A549 (cell line): ENCODE data around the gene KRTAP3-3. TPM values are rescaled to one million over a fixed set of nuclear protein-coding genes. Genes with fewer than 3 reads are reported as not detected.

ENCODE experiments used
- ATAC-seq, 2 experiments: fragments of 200-7000 bp in 1 of 2; fragments of >200 bp in 1 of 2; cut with Nextera tagmentation in 1 of 2; cut with Tn5 transposase in 1 of 2; 3 replicates each; pipeline versions ENCODE4 v1.8.0 to v1.9.1; 2018 to 2020; ENCODE audit warnings: mild to moderate bottlenecking in 1 of 2, moderate library complexity in 1 of 2
- CTCF ChIA-PET: fragments of 300-600 bp; sonication (Branson Sonifier 250); formaldehyde crosslinking; extraction: SDS; loops from one replicate; lab custom pipeline; 2021; ENCODE audit warnings: antibody characterized with exemption, inconsistent platforms; lab: Yijun Ruan, JAX
- POLR2A ChIA-PET: fragments of 350-600 bp; formaldehyde crosslinking; extraction: SDS; loops from one replicate; lab custom pipeline; 2021; ENCODE audit warnings: antibody characterized with exemption, inconsistent platforms; lab: Yijun Ruan, JAX
- DNase-seq, 2 experiments: peaks; one replicate each; pipeline versions ENCODE4 v3.0.0 to v3.0.0-alpha.2; 2011 to 2016; ENCODE audit warnings: low read depth in 1 of 2, low spot score in 1 of 2
- FAIRE-seq: peaks from 2 replicates; lab custom pipeline; 2011; peaks lifted over from hg19 to GRCh38; lab: Jason Lieb, UNC
- H3K27ac ChIP-seq, 2 experiments: fragments of >200 bp; sonication (Bioruptor Twin); formaldehyde crosslinking; 3 replicates each; pipeline ENCODE4 v1.5.1; 2016 to 2017
- H3K4me1 ChIP-seq: fragments of >200 bp; sonication (Bioruptor Twin); formaldehyde crosslinking; 3 replicates; pipeline ENCODE4 v1.6.1; 2016
- H3K4me2 ChIP-seq: fragments of >200 bp; sonication (Bioruptor Twin); formaldehyde crosslinking; 3 replicates; pipeline ENCODE4 v1.6.1; 2016
- H3K4me3 ChIP-seq: fragments of >200 bp; sonication (Bioruptor Twin); formaldehyde crosslinking; 3 replicates; pipeline ENCODE4 v1.5.1; 2016
- H3K9me3 ChIP-seq: fragments of >200 bp; sonication (Bioruptor Twin); formaldehyde crosslinking; 3 replicates; pipeline ENCODE4 v1.6.1; 2016
- ATOH8 ChIP-seq: fragments of 250-450 bp; sonication (Bioruptor Pico); IDR thresholded peaks from 2 replicates; pipeline ENCODE4 v1.5.0; 2020; ENCODE audit warnings: low read depth, mild to moderate bottlenecking, moderate library complexity
- BHLHE40 ChIP-seq: IDR thresholded peaks from 2 replicates; pipeline ENCODE4 v1.6.1; 2012; ENCODE audit warnings: low read depth, low read length, inconsistent platforms
- CHD2 ChIP-seq: fragments of 150-350 bp; IDR thresholded peaks from 2 replicates; pipeline ENCODE4 v1.6.1; 2014; ENCODE audit warnings: low read length; ENCODE audit not compliant: partially characterized antibody
- CHD4 ChIP-seq: fragments of 200-600 bp; sonication (generic); IDR thresholded peaks from 2 replicates; pipeline ENCODE4 v1.6.1; 2016; ENCODE audit warnings: antibody characterized with exemption, mild to moderate bottlenecking, borderline replicate concordance
- CTCF ChIP-seq: fragments of >200 bp; sonication (Bioruptor Twin); formaldehyde crosslinking; IDR thresholded peaks from 3 replicates; pipeline ENCODE4 v1.5.1; 2016
- EHMT2 ChIP-seq: fragments of 200-600 bp; sonication (generic); IDR thresholded peaks from 2 replicates; pipeline ENCODE4 v1.6.1; 2016; ENCODE audit warnings: antibody characterized with exemption, low read depth, mild to moderate bottlenecking, moderate library complexity
- EP300 ChIP-seq, 2 experiments: fragments of >200 bp; sonication (Bioruptor Twin); formaldehyde crosslinking; IDR thresholded peaks; 2 replicates in 1 of 2; 3 replicates in 1 of 2; pipeline ENCODE4 v1.6.1; 2016 to 2017
- FOSB ChIP-seq: fragments of 250-450 bp; sonication (Bioruptor Pico); IDR thresholded peaks from 2 replicates; pipeline ENCODE4 v1.5.0; 2020; ENCODE audit warnings: mild to moderate bottlenecking, moderate library complexity
- HES2 ChIP-seq: fragments of >200 bp; sonication (Bioruptor Twin); formaldehyde crosslinking; IDR thresholded peaks from 2 replicates; pipeline ENCODE4 v1.6.1; 2016
- HMGXB4 ChIP-seq: fragments of 250-450 bp; sonication (Bioruptor Pico); IDR thresholded peaks from 2 replicates; pipeline ENCODE4 v1.5.0; 2021; ENCODE audit warnings: mild to moderate bottlenecking, moderate library complexity, borderline replicate concordance
- JUNB ChIP-seq: fragments of >200 bp; sonication (Bioruptor Twin); formaldehyde crosslinking; IDR thresholded peaks from 2 replicates; pipeline ENCODE4 v1.6.1; 2016
- MAFK ChIP-seq: fragments of 450-650 bp; IDR thresholded peaks from 2 replicates; pipeline ENCODE4 v1.6.1; 2014; ENCODE audit not compliant: partially characterized antibody
- NFE2L2 ChIP-seq: fragments of 150-350 bp; conservative IDR thresholded peaks from 2 replicates; pipeline ENCODE4 v1.6.1; 2014; ENCODE audit warnings: low read length
- PHF8 ChIP-seq: fragments of 200-600 bp; sonication (generic); IDR thresholded peaks from 2 replicates; pipeline ENCODE4 v1.6.1; 2016; ENCODE audit warnings: low read depth, mild to moderate bottlenecking, antibody characterized with exemption, moderate library complexity, borderline replicate concordance
- RARB ChIP-seq: fragments of 250-450 bp; sonication (Bioruptor Pico); IDR thresholded peaks from 2 replicates; pipeline ENCODE4 v1.8.0; 2021; ENCODE audit warnings: mild to moderate bottlenecking, moderate library complexity
- RCOR1 ChIP-seq: fragments of 150-350 bp; IDR thresholded peaks from 2 replicates; pipeline ENCODE4 v1.6.1; 2014; ENCODE audit warnings: antibody characterized with exemption, low read length, low read depth
- RFX5 ChIP-seq: fragments of 450-650 bp; IDR thresholded peaks from 2 replicates; pipeline ENCODE4 v1.7.1; 2014; ENCODE audit warnings: antibody characterized with exemption, mild to moderate bottlenecking, moderate library complexity
- SREBF2 ChIP-seq: fragments of 450-650 bp; IDR thresholded peaks from 2 replicates; pipeline ENCODE4 v1.6.1; 2014; ENCODE audit warnings: mild to moderate bottlenecking, moderate library complexity
- USF2 ChIP-seq: fragments of 450-650 bp; IDR thresholded peaks from 2 replicates; pipeline ENCODE4 v1.6.1; 2014; ENCODE audit warnings: antibody characterized with exemption
- WGBS: methylation state at CpG from one replicate; pipeline ENCODE4 v1.1.6; 2017; ENCODE audit errors: missing lambda C conversion rate; 5-methylcytosine and 5-hydroxymethylcytosine counted together
- polyA plus RNA-seq, 4 experiments: library from polyadenylated mRNA; depleted of rRNA in 3 of 4; stranded (reverse); fragments of >200 nt; fragmentation: RNase III in 1 of 4; extraction: RNeasy Plus Mini Kit Qiagen cat#74134 plus additional on column Dnase treatment in 1 of 4; gene quantifications; 2 replicates in 3 of 4; 3 replicates in 1 of 4; pipeline ENCODE4 v1.2.3, GENCODE V29; 2011 to 2017

KRTAP3-3 gene
- polyA plus RNA-seq, 2 of the 4 experiments (the other 2 are of a cell fraction), result not detected

- POLR2A ChIA-PET, result no interaction called here
- H3K4me1 ChIP-seq, result no peaks in the 10 kb centered on the region
- CTCF ChIA-PET, result interaction anchor here (0.6 kb wide), 1 partner anchor 58 kb away, joined by 3 read pairs; no protein-coding TSS in a partner anchor
- H3K4me2 ChIP-seq, result no peak overlapping the region
- no peak overlapping the region for H3K27ac ChIP-seq
- no peak overlapping the region for H3K4me3 ChIP-seq
- ATAC-seq, result no peak
- no peaks in the 10 kb centered on the region for H3K9me3 ChIP-seq
- TF ChIP-seq MAFK (peak; percentile 73), BHLHE40 (no peak)
- DNase-seq, result no peak
- FAIRE-seq, result peak; percentile 59
These were observed 18.4 kb downstream of the KRTAP3-3 start for GRCh38 chr17:40975516-40975915.

- WGBS, result 52% methylated on average over 3 of the region's 3 CpGs
- ChIA-PET CTCF (interaction anchor here (1.7 to 2.1 kb wide), 2 partner anchors 11 to 26 kb away, joined by 3 to 7 read pairs; no protein-coding TSS in a partner anchor), POLR2A (interaction anchor here (0.6 kb wide), 1 partner anchor 21 kb away, joined by 3 read pairs; no protein-coding TSS in a partner anchor)
- TF ChIP-seq CTCF (no peak), BHLHE40 (no peak), HMGXB4 (no peak), FOSB (no peak), EP300 (IDR thresholded peaks at IDR 0.05) (no peak), EHMT2 (no peak), NFE2L2 (no peak), CHD4 (no peak), RARB (CRISPR knock-in tag) (no peak), USF2 (no peak), HES2 (no peak), PHF8 (no peak), RFX5 (no peak), SREBF2 (no peak), RCOR1 (no peak)
- Histone ChIP-seq H3K4me1 (no peaks in the 10 kb centered on the region), H3K4me3 (no peak overlapping the region), H3K9me3 (no peaks in the 10 kb centered on the region), H3K4me2 (no peak overlapping the region), H3K27ac (no peak overlapping the region)
- DNase-seq (no peak), FAIRE-seq (no peak), ATAC-seq (no peak)
These were observed 19.6 kb downstream of the KRTAP3-3 start for GRCh38 chr17:40974366-40974765.

- POLR2A ChIA-PET, result no interaction called here
- ATAC-seq, result no peak
- DNase-seq, result no peak
- CTCF ChIA-PET, result interaction anchor here (0.6 to 1.7 kb wide), 9 partner anchors 14 to 1185 kb away, joined by 3 to 6 read pairs (median 3); no protein-coding TSS in a partner anchor
- Histone ChIP-seq H3K4me3 (no peak overlapping the region), H3K27ac (no peak overlapping the region), H3K4me1 (no peaks in the 10 kb centered on the region), H3K4me2 (no peak overlapping the region), H3K9me3 (no peaks in the 10 kb centered on the region)
- TF ChIP-seq MAFK (peak; percentile 96), ATOH8 (CRISPR knock-in tag) (no peak), CHD2 (no peak), JUNB (no peak)
- no peak for FAIRE-seq
- 84% methylated on average over 1 of the region's 1 CpG for WGBS
These were observed 26.4 kb downstream of the KRTAP3-3 start for GRCh38 chr17:40967582-40967981.
